ENCODE data around the gene GSS. TPM values are rescaled to one million over a fixed set of nuclear protein-coding genes. Genes with fewer than 3 reads are reported as not detected.

Gene GSS
- 39.8 TPM for total RNA-seq (2013)
- polyA plus RNA-seq (10 to 100 TPM; 30.4 to 52.9 (median 34.0) TPM), polyA minus RNA-seq (18.3 and 29.4 TPM in 2 replicates), total RNA-seq (6.5 to 25.6 (median 18.4) reads per million in 11 experiments)

GRCh38 chr20:34955231-34956040, at the start of gene GSS, which contains the start of gene MYH7B:
GSS (minus strand) TSS chr20:34955806; CDS start chr20:34951852, 3,954 bp downstream.
MYH7B (plus strand) TSS chr20:34955868; CDS start chr20:34978006, 22,138 bp downstream.
- peak within 1 kb of the TSS; percentile 96 to 99 (median 97) for H3K27ac Mint-ChIP-seq
- no peaks in the 10 kb centered on the region for H4K20me1 ChIP-seq (ENCODE audit: insufficient read depth, low read length)
- peaks cover 0 to 3% (median 0%) of the 10 kb centered on the region in 7 donors for H3K9me3 Mint-ChIP-seq
- H3K36me3 Mint-ChIP-seq, result peaks cover 0 to 3% of the 10 kb centered on the region in 2 donors
- intact Hi-C loops (cut with micrococcal nuclease), result loop anchor here in 1 of 2 donors (1.0 to 10.0 kb wide), 4 partner anchors 63 to 139 kb away; partner anchors contain the start of genes NCOA6 and TRPC4AP
- H3K27me3 Mint-ChIP-seq (ENCODE audit: low read depth in 3 of 3), result peaks cover 0 to 3% (median 0%) of the 10 kb centered on the region in 3 donors
- TF ChIP-seq CTCF (IDR thresholded peaks at IDR 0.05), result no peak
- peak within 1 kb of the TSS; percentile 82 for H3K9ac ChIP-seq (ENCODE audit: insufficient read depth, low read length, poor library complexity, severe bottlenecking)
- H3K27ac ChIP-seq (ENCODE audit: low read depth in 1 of 2, low read length in 2 of 2), result peak within 1 kb of the TSS; percentile 88 to 91
- under 1% methylated on average over 59 of the region's 62 CpGs for WGBS (ENCODE audit: insufficient coverage)
- peak; percentile 95 to 96 (median 95) for DNase-seq
- H3K4me3 ChIP-seq (replicated peaks in 1 of 3; ENCODE audit: low read depth in 2 of 3, low read length in 3 of 3), result peak within 1 kb of the TSS; percentile 69 to 89 (median 84)
- H3K9me3 ChIP-seq (replicated peaks in 1 of 2; ENCODE audit: control insufficient read depth in 1 of 2, insufficient read depth in 1 of 2, low read length in 2 of 2), result no peaks in the 10 kb centered on the region
- H3K4me1 Mint-ChIP-seq, result peaks cover 16% of the 10 kb centered on the region
- peak within 1 kb of the TSS; percentile 84 for H3K4me2 ChIP-seq (replicated peaks; ENCODE audit: extremely low read depth, low read length, poor library complexity, severe bottlenecking)
- H3K27me3 ChIP-seq (ENCODE audit: control insufficient read depth in 2 of 2, insufficient read depth in 2 of 2, low read length in 2 of 2), result no peaks in the 10 kb centered on the region
- H3K36me3 ChIP-seq (replicated peaks in 1 of 2; ENCODE audit: control insufficient read depth in 1 of 2, insufficient read depth in 2 of 2, low read length in 2 of 2), result peaks cover 0 to 11% of the 10 kb centered on the region in 2 donors
- peaks cover 5% of the 10 kb centered on the region for H3K79me2 ChIP-seq (ENCODE audit: insufficient read depth, low read length)
- peak within 1 kb of the TSS; percentile 97 to 99 for H3K4me3 Mint-ChIP-seq
- peak within 1 kb of the TSS; percentile 85 for H2AFZ ChIP-seq (ENCODE audit: insufficient read depth, low read depth, low read length, poor library complexity, severe bottlenecking)
- H3K4me1 ChIP-seq (ENCODE audit: control insufficient read depth in 1 of 2, insufficient read depth in 2 of 2, low read length in 2 of 2), result peaks cover 13 to 14% of the 10 kb centered on the region in 2 donors

GRCh38 chr20:35004749-35005462, 49.3 kb upstream of the GSS start:
- Histone ChIP-seq H3K9me3 (replicated peaks in 1 of 2; ENCODE audit: control insufficient read depth in 1 of 2, insufficient read depth in 1 of 2, low read length in 2 of 2) (no peaks in the 10 kb centered on the region), H3K9ac (ENCODE audit: insufficient read depth, low read length, poor library complexity, severe bottlenecking) (no peak overlapping the region), H2AFZ (ENCODE audit: insufficient read depth, low read depth, low read length, poor library complexity, severe bottlenecking) (no peak overlapping the region), H3K4me1 (ENCODE audit: control insufficient read depth in 1 of 2, insufficient read depth in 2 of 2, low read length in 2 of 2) (no peaks in the 10 kb centered on the region), H3K4me2 (replicated peaks; ENCODE audit: extremely low read depth, low read length, poor library complexity, severe bottlenecking) (no peak overlapping the region), H4K20me1 (ENCODE audit: insufficient read depth, low read length) (peaks cover 56% of the 10 kb centered on the region), H3K4me3 (replicated peaks in 1 of 3; ENCODE audit: low read depth in 2 of 3, low read length in 3 of 3) (no peak overlapping the region), H3K36me3 (replicated peaks in 1 of 2; ENCODE audit: control insufficient read depth in 1 of 2, insufficient read depth in 2 of 2, low read length in 2 of 2) (peaks cover 100% of the 10 kb centered on the region in 2 donors), H3K27me3 (ENCODE audit: control insufficient read depth in 2 of 2, insufficient read depth in 2 of 2, low read length in 2 of 2) (no peaks in the 10 kb centered on the region), H3K27ac (ENCODE audit: low read depth in 1 of 2, low read length in 2 of 2) (no peak overlapping the region), H3K79me2 (ENCODE audit: insufficient read depth, low read length) (no peaks in the 10 kb centered on the region)
- intact Hi-C loops (cut with micrococcal nuclease), result no loop called here
- DNase-seq, result no peak
- no peak for TF ChIP-seq CTCF (IDR thresholded peaks at IDR 0.05)
- 96% methylated on average over 20 of the region's 20 CpGs for WGBS (ENCODE audit: insufficient coverage)
- Mint-ChIP-seq H3K36me3 (peaks cover 90 to 99% of the 10 kb centered on the region in 2 donors), H3K27ac (peak overlapping the region in 2 of 7 donors; percentile 17 to 58), H3K9me3 (no peaks in the 10 kb centered on the region), H3K4me1 (no peaks in the 10 kb centered on the region), H3K4me3 (no peak overlapping the region), H3K27me3 (ENCODE audit: low read depth in 3 of 3) (no peaks in the 10 kb centered on the region)

Measured in CD14-positive monocyte (primary cell).